ENCODE results near the gene ARL15.

- TF ChIP-seq CTCF (IDR thresholded peaks at IDR 0.05; ENCODE audit: low read depth, low read length) (no peak), EZH2phosphoT487 (IDR thresholded peaks at IDR 0.05; ENCODE audit: low read depth) (no peak)
Observed at GRCh38 chr5:53874409-53874808, 436.0 kb downstream of the ARL15 start.

Data from OCI-LY3 (cell line).